ENCODE results near the gene CDH4.

CDH4 gene

GRCh38 chr20:61686051-61686936, 434.2 kb downstream of the CDH4 start:
- no peak overlapping the region for H2AK5ac ChIP-seq (ENCODE audit: low read length)
- no peak overlapping the region for H3K4me2 ChIP-seq (ENCODE audit: low read length)
- DNase-seq, result no peak
- H3K27me3 ChIP-seq (ENCODE audit: insufficient read depth, low read length), result no peaks in the 10 kb centered on the region
- no CpG with 5 or more reads among the region's 38 CpGs for WGBS (ENCODE audit: extremely low coverage, insufficient coverage, insufficient read length)
- peaks cover 8% of the 10 kb centered on the region for H3K9me3 ChIP-seq (ENCODE audit: insufficient read depth, low read depth, low read length)
- peak overlapping the region; percentile 45 for H3K23ac ChIP-seq (ENCODE audit: low read length)
- H3K18ac ChIP-seq (ENCODE audit: low read length), result no peak overlapping the region
- H3K14ac ChIP-seq (ENCODE audit: low read length), result no peak overlapping the region
- no peaks in the 10 kb centered on the region for H3K79me2 ChIP-seq (ENCODE audit: control insufficient read depth, insufficient read depth, low read length, poor library complexity)
- no peak overlapping the region for H2BK12ac ChIP-seq (ENCODE audit: low read length)
- no peaks in the 10 kb centered on the region for H3K4me1 ChIP-seq (ENCODE audit: control insufficient read depth in 1 of 2, insufficient read depth in 2 of 2, low read length in 2 of 2)
- H3K9ac ChIP-seq (ENCODE audit: low read length), result peak overlapping the region; percentile 3
- H4K12ac ChIP-seq (ENCODE audit: low read depth, low read length), result no peak overlapping the region
- no peaks in the 10 kb centered on the region for H3K36me3 ChIP-seq (ENCODE audit: control insufficient read depth in 1 of 2, insufficient read depth in 2 of 2, low read length in 2 of 2)
- no peak overlapping the region for H4K8ac ChIP-seq (ENCODE audit: low read depth, low read length)
- no peak overlapping the region for H2BK120ac ChIP-seq (ENCODE audit: insufficient read depth, low read length, poor library complexity)
- H3K27ac ChIP-seq (ENCODE audit: low read depth, low read length), result no peak overlapping the region
- H2BK5ac ChIP-seq (ENCODE audit: low read depth, low read length, poor library complexity), result no peak overlapping the region
- no peak overlapping the region for H2AFZ ChIP-seq (ENCODE audit: insufficient read depth, low read length, poor library complexity)
- no peak overlapping the region for H3K4ac ChIP-seq (ENCODE audit: low read depth, low read length)
- no peaks in the 10 kb centered on the region for H3K79me1 ChIP-seq (ENCODE audit: low read length)
- H4K91ac ChIP-seq (ENCODE audit: low read depth, low read length), result no peak overlapping the region
- H3K4me3 ChIP-seq (ENCODE audit: low read depth, low read length), result peak overlapping the region; percentile 58

DNA sequence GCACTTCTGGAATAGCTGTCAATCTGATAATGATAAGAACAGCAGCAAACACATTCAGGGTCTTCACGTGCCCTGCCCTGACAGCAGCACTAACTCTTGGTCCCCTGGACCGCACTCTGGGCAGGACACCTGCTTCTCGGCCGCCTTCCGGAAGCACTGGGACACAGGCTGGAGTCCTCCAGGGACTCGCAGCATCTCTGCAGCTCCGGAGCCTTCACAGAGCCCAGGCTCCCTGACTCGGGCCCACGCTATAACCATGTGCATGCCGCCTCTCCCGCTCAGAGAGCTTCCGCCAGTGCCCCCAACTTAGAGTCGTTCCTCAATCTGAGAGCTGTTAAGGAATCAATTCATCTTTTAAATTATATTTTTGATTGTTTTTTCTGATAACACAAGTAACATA, 436.4 kb downstream of the CDH4 start:
- H3K79me1 ChIP-seq (ENCODE audit: low read length), result no peaks in the 10 kb centered on the region
- no peak overlapping the region for H4K12ac ChIP-seq (ENCODE audit: low read depth, low read length)
- no CpG with 5 or more reads among the region's 13 CpGs for WGBS (ENCODE audit: extremely low coverage, insufficient coverage, insufficient read length)

DNA sequence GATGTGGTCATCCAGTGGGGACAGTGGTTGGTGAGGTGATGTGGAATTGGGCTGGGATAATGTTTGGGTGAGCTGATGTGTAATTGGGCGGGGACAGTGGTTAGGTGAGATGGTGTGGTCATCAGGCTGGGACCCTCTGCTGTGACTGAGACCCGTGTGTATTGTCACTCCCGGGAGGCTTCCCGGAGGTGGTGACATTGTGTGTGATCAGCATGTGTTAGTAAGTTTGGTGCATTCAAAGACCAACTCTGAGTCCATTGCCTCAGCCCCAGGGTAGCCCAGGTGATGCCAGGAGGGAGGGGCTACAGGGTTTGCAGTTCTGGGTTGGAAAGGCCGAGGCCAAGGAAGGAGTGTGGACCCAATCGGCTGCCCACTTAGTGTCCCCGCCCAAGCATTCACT, 438.1 kb downstream of the CDH4 start:
- Histone ChIP-seq H3K23ac (ENCODE audit: low read length) (no peak overlapping the region), H2AFZ (ENCODE audit: insufficient read depth, low read length, poor library complexity) (no peak overlapping the region), H4K12ac (ENCODE audit: low read depth, low read length) (no peak overlapping the region), H3K14ac (ENCODE audit: low read length) (no peak overlapping the region), H3K4me1 (ENCODE audit: control insufficient read depth in 1 of 2, insufficient read depth in 2 of 2, low read length in 2 of 2) (no peaks in the 10 kb centered on the region), H3K79me1 (ENCODE audit: low read length) (no peaks in the 10 kb centered on the region), H3K27ac (ENCODE audit: low read depth, low read length) (no peak overlapping the region), H2AK5ac (ENCODE audit: low read length) (no peak overlapping the region), H3K4me2 (ENCODE audit: low read length) (no peak overlapping the region), H3K9me3 (ENCODE audit: insufficient read depth, low read depth, low read length) (peaks cover 8% of the 10 kb centered on the region), H3K4me3 (ENCODE audit: low read depth, low read length) (no peak overlapping the region), H3K27me3 (ENCODE audit: insufficient read depth, low read length) (no peaks in the 10 kb centered on the region), H2BK12ac (ENCODE audit: low read length) (no peak overlapping the region), H3K36me3 (ENCODE audit: control insufficient read depth in 1 of 2, insufficient read depth in 2 of 2, low read length in 2 of 2) (no peaks in the 10 kb centered on the region), H3K4ac (ENCODE audit: low read depth, low read length) (no peak overlapping the region), H3K18ac (ENCODE audit: low read length) (no peak overlapping the region), H2BK5ac (ENCODE audit: low read depth, low read length, poor library complexity) (no peak overlapping the region), H2BK120ac (ENCODE audit: insufficient read depth, low read length, poor library complexity) (no peak overlapping the region), H3K79me2 (ENCODE audit: control insufficient read depth, insufficient read depth, low read length, poor library complexity) (no peaks in the 10 kb centered on the region), H4K8ac (ENCODE audit: low read depth, low read length) (no peak overlapping the region), H3K9ac (ENCODE audit: low read length) (no peak overlapping the region), H4K91ac (ENCODE audit: low read depth, low read length) (no peak overlapping the region)
- DNase-seq, result no peak
- no CpG with 5 or more reads among the region's 7 CpGs for WGBS (ENCODE audit: extremely low coverage, insufficient coverage, insufficient read length)

More for the DNA sequence above, 436.4 kb downstream of the CDH4 start:
- no peaks in the 10 kb centered on the region for H3K27me3 ChIP-seq (ENCODE audit: insufficient read depth, low read length)
- no peak overlapping the region for H3K18ac ChIP-seq (ENCODE audit: low read length)
- H3K4me1 ChIP-seq (ENCODE audit: control insufficient read depth in 1 of 2, insufficient read depth in 2 of 2, low read length in 2 of 2), result no peaks in the 10 kb centered on the region
- H2BK12ac ChIP-seq (ENCODE audit: low read length), result no peak overlapping the region
- no peaks in the 10 kb centered on the region for H3K36me3 ChIP-seq (ENCODE audit: control insufficient read depth in 1 of 2, insufficient read depth in 2 of 2, low read length in 2 of 2)
- H4K8ac ChIP-seq (ENCODE audit: low read depth, low read length), result no peak overlapping the region
- no peaks in the 10 kb centered on the region for H3K79me2 ChIP-seq (ENCODE audit: control insufficient read depth, insufficient read depth, low read length, poor library complexity)
- peaks cover 8% of the 10 kb centered on the region for H3K9me3 ChIP-seq (ENCODE audit: insufficient read depth, low read depth, low read length)
- no peak overlapping the region for H3K4ac ChIP-seq (ENCODE audit: low read depth, low read length)
- no peak overlapping the region for H3K23ac ChIP-seq (ENCODE audit: low read length)
- H4K91ac ChIP-seq (ENCODE audit: low read depth, low read length), result no peak overlapping the region
- no peak overlapping the region for H2BK120ac ChIP-seq (ENCODE audit: insufficient read depth, low read length, poor library complexity)
- no peak overlapping the region for H3K14ac ChIP-seq (ENCODE audit: low read length)
- no peak overlapping the region for H2AFZ ChIP-seq (ENCODE audit: insufficient read depth, low read length, poor library complexity)
- no peak for DNase-seq
- no peak overlapping the region for H3K9ac ChIP-seq (ENCODE audit: low read length)
- H3K27ac ChIP-seq (ENCODE audit: low read depth, low read length), result no peak overlapping the region
- no peak overlapping the region for H2BK5ac ChIP-seq (ENCODE audit: low read depth, low read length, poor library complexity)
- H2AK5ac ChIP-seq (ENCODE audit: low read length), result no peak overlapping the region
- H3K4me2 ChIP-seq (ENCODE audit: low read length), result no peak overlapping the region
- H3K4me3 ChIP-seq (ENCODE audit: low read depth, low read length), result no peak overlapping the region

DNA sequence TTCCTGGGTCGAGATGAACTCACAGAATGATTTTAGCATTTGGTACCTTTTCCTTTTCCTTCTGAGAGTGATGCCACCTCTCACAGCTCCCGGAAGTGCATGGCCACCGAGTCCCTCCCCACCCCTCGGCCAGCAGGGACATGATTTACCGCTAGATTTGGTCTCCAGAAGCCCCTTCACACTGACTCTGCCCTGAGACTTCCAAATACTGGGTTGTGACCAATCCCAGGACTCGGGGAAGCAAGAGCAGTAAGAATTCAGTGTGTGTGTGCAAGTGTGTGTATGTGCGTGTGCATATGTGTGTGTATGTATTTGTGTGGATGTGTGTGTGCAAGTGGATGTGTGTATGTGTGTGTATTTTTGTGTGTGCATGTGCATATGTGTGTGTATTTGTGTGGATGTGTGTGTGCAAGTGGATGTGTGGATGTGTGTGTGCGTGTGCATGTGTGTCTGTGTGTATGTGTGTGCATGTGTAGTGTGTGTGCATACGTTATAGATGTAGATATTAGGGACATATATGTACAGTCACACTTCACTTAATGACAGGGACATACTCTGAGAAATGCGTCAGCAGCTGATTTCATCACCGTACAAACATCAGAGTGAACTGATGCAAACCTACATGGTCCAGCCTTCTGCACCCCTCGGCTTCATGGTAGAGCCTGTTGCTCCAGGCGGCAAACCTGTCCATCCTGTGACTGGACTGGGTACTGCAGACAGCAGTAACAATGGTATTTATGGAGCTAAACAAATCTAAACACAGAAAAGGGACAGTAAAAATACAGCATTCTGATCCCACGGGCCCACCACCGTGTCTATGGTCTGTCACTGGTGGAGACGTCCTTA, 439.2 kb downstream of the CDH4 start:
- no CpG with 5 or more reads among the region's 16 CpGs for WGBS (ENCODE audit: extremely low coverage, insufficient coverage, insufficient read length)
- no peaks in the 10 kb centered on the region for H3K27me3 ChIP-seq (ENCODE audit: insufficient read depth, low read length)
- no peak overlapping the region for H3K4me3 ChIP-seq (ENCODE audit: low read depth, low read length)
- no peak overlapping the region for H3K4me2 ChIP-seq (ENCODE audit: low read length)
- no peak for DNase-seq
- no peak overlapping the region for H3K23ac ChIP-seq (ENCODE audit: low read length)
- H3K4ac ChIP-seq (ENCODE audit: low read depth, low read length), result no peak overlapping the region
- H2AK5ac ChIP-seq (ENCODE audit: low read length), result no peak overlapping the region
- H3K14ac ChIP-seq (ENCODE audit: low read length), result no peak overlapping the region
- H2BK12ac ChIP-seq (ENCODE audit: low read length), result no peak overlapping the region
- peaks cover 7% of the 10 kb centered on the region for H3K9me3 ChIP-seq (ENCODE audit: insufficient read depth, low read depth, low read length)
- no peak overlapping the region for H2BK5ac ChIP-seq (ENCODE audit: low read depth, low read length, poor library complexity)
- no peaks in the 10 kb centered on the region for H3K79me1 ChIP-seq (ENCODE audit: low read length)
- H4K91ac ChIP-seq (ENCODE audit: low read depth, low read length), result no peak overlapping the region
- H3K27ac ChIP-seq (ENCODE audit: low read depth, low read length), result no peak overlapping the region
- H3K79me2 ChIP-seq (ENCODE audit: control insufficient read depth, insufficient read depth, low read length, poor library complexity), result no peaks in the 10 kb centered on the region
- H3K36me3 ChIP-seq (ENCODE audit: control insufficient read depth in 1 of 2, insufficient read depth in 2 of 2, low read length in 2 of 2), result no peaks in the 10 kb centered on the region
- no peak overlapping the region for H2AFZ ChIP-seq (ENCODE audit: insufficient read depth, low read length, poor library complexity)
- H4K8ac ChIP-seq (ENCODE audit: low read depth, low read length), result no peak overlapping the region
- H3K18ac ChIP-seq (ENCODE audit: low read length), result no peak overlapping the region
- H3K9ac ChIP-seq (ENCODE audit: low read length), result no peak overlapping the region
- no peak overlapping the region for H4K12ac ChIP-seq (ENCODE audit: low read depth, low read length)
- H3K4me1 ChIP-seq (ENCODE audit: control insufficient read depth in 1 of 2, insufficient read depth in 2 of 2, low read length in 2 of 2), result no peaks in the 10 kb centered on the region
- no peak overlapping the region for H2BK120ac ChIP-seq (ENCODE audit: insufficient read depth, low read length, poor library complexity)
